Liver (tissue), 9 donors: ENCODE measurements around the gene ITGA6. TPM values are rescaled to one million over a fixed set of nuclear protein-coding genes. Genes with fewer than 3 reads are reported as not detected.

Source experiments
- DNase-seq: peaks from one replicate; pipeline ENCODE4 v3.0.0-alpha.2; 2017; ENCODE audit warnings: low spot score
- H3K27ac ChIP-seq, 2 donors: one replicate each; pipeline ENCODE4 v1.7.0; 2013; ENCODE audit warnings: inconsistent platforms in 2 of 2, low read length in 2 of 2, control low read depth in 1 of 2, low read depth in 1 of 2, mild to moderate bottlenecking in 1 of 2
- H3K27me3 ChIP-seq, 4 donors: one replicate each; pipeline versions ENCODE4 v1.6.1 to v1.7.0; 2013; ENCODE audit warnings: low read length in 3 of 4, inconsistent platforms in 1 of 4, mild to moderate bottlenecking in 1 of 4, moderate library complexity in 1 of 4; ENCODE audit not compliant: control insufficient read depth in 4 of 4, insufficient read depth in 4 of 4
- H3K36me3 ChIP-seq, 4 donors: one replicate each; pipeline versions ENCODE4 v1.6.1 to v1.7.0; 2013; ENCODE audit warnings: low read length in 3 of 4, mild to moderate bottlenecking in 3 of 4, low read depth in 1 of 4, moderate library complexity in 1 of 4; ENCODE audit not compliant: control insufficient read depth in 4 of 4, insufficient read depth in 3 of 4
- H3K4me1 ChIP-seq, 4 donors: one replicate each; pipeline versions ENCODE4 v1.6.1 to v1.7.0; 2013; ENCODE audit warnings: low read length in 3 of 4, mild to moderate bottlenecking in 3 of 4, moderate library complexity in 1 of 4; ENCODE audit not compliant: control insufficient read depth in 4 of 4, insufficient read depth in 4 of 4
- H3K4me3 ChIP-seq, 3 donors: one replicate each; pipeline versions ENCODE4 v1.6.1 to v1.7.0; 2013; ENCODE audit warnings: low read length in 3 of 3, control low read depth in 1 of 3, low read depth in 1 of 3, mild to moderate bottlenecking in 1 of 3
- H3K9ac ChIP-seq, 2 donors: one replicate each; pipeline ENCODE4 v1.7.0; 2013; ENCODE audit warnings: low read length in 2 of 2, mild to moderate bottlenecking in 2 of 2, moderate library complexity in 2 of 2, control low read depth in 1 of 2, low read depth in 1 of 2
- H3K9me3 ChIP-seq, 4 donors: one replicate each; pipeline versions ENCODE4 v1.6.1 to v1.7.0; 2013; ENCODE audit warnings: low read length in 3 of 4; ENCODE audit not compliant: control insufficient read depth in 4 of 4
- FOXA1 ChIP-seq: IDR thresholded peaks from 2 replicates; pipeline ENCODE4 v1.6.1; 2016; ENCODE audit warnings: antibody characterized with exemption
- FOXA2 ChIP-seq: IDR thresholded peaks from 2 replicates; pipeline ENCODE4 v1.6.1; 2016; ENCODE audit warnings: antibody characterized with exemption
- RAD21 ChIP-seq, 2 donors: IDR thresholded peaks; 2 replicates each; pipeline ENCODE4 v1.6.1; 2016; ENCODE audit warnings: antibody characterized with exemption in 2 of 2, mild to moderate bottlenecking in 2 of 2
- RXRA ChIP-seq, 2 donors: IDR thresholded peaks; 2 replicates each; pipeline ENCODE4 v1.6.1; 2017 to 2018; ENCODE audit warnings: antibody characterized with exemption in 2 of 2, mild to moderate bottlenecking in 1 of 2
- SP1 ChIP-seq: IDR thresholded peaks from 2 replicates; pipeline ENCODE4 v1.6.1; 2018; ENCODE audit warnings: antibody characterized with exemption, mild to moderate bottlenecking
- TAF1 ChIP-seq: conservative IDR thresholded peaks from 2 replicates; pipeline ENCODE4 v1.6.1; 2016; ENCODE audit warnings: antibody characterized with exemption, mild to moderate bottlenecking
- YY1 ChIP-seq: IDR thresholded peaks from 2 replicates; pipeline ENCODE4 v1.6.1; 2016; ENCODE audit warnings: antibody characterized with exemption, mild to moderate bottlenecking
- WGBS: extraction: QIAGEN DNeasy Blood & Tissue Kit; methylation state at CpG from one replicate; pipeline ENCODE4 v1.1.7; 2013; 5-methylcytosine and 5-hydroxymethylcytosine counted together
- polyA plus RNA-seq, 2 donors: library from polyadenylated mRNA; stranded (reverse) in 1 of 2; unstranded in 1 of 2; fragments of 200-250 nt in 1 of 2; fragments of >200 nt in 1 of 2; fragmentation: Nextera tagmentation in 1 of 2; extraction: Ambion mirVana in 1 of 2; gene quantifications; one replicate each; pipeline versions ENCODE4 v1.2.1 to v1.2.3, GENCODE V29; 2013 to 2015
- total RNA-seq, 2 donors: library from RNA; depleted of rRNA; stranded (reverse); fragments of >200 nt; gene quantifications; one replicate each; pipeline ENCODE4 v1.2.3, GENCODE V29; 2014
- TF ChIP-seq, protein P1 (sequence below): fragments of 150-350 bp; IDR thresholded peaks from 2 replicates; pipeline ENCODE4 v1.5.1; 2017; ENCODE audit warnings: improper control_type of control experiment, low read depth, low read length; ENCODE audit not compliant: missing input control
- TF ChIP-seq, protein P2 (sequence below): IDR thresholded peaks from 2 replicates; pipeline ENCODE4 v1.6.1; 2016; ENCODE audit warnings: antibody characterized with exemption
- TF ChIP-seq, protein P3 (sequence below): IDR thresholded peaks from 2 replicates; pipeline ENCODE4 v1.6.1; 2016; ENCODE audit warnings: antibody characterized with exemption
- TF ChIP-seq, protein P4 (sequence below): IDR thresholded peaks from 2 replicates; pipeline ENCODE4 v1.6.1; 2016; ENCODE audit warnings: antibody characterized with exemption
- donor health status: healthy.
- donor health status: healthy.
- donor health status: healthy.
- donor health status: healthy.
- donor health status: healthy.

ITGA6 gene
- total and polyA plus RNA-seq, 4 donors: 5.8 to 21.6 (median 11.4) TPM

DNA sequence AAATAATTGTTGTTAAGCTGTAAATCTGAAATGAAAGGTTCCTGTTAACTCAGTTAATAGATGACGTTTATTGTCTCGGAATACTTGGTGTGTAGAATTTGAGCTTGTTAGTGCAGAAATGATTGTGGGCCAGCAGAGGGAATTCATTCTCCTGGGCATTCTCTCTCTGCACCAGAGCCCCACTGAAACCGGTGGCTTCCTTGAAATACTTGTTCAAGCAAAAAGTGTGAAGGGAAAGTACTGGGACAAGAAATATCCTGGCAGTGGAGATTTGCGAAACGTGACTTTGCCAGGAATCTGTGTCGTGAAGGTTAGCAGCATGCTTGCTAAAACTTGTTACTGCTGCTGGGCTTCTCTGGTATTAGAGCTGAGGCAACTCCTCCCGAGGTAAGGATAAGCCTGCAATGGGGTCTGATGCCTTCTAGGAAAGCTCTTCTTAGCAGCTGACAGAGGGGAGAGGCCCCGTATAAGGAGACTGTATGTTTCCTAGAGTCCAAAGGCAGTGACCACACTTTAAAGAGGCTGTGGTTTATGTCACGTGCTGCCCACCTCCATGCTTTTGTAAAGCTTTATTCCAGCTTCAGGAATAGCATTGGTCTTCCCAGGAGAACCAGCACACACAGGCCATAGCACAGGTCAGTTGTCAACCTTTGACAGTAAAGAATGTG is 2.0 kb downstream of the ITGA6 start:
- H3K36me3 ChIP-seq: no peaks in the 10 kb centered on the region
- 43% methylated on average over 9 of the region's 9 CpGs for WGBS
- H3K4me3 ChIP-seq: peak overlapping the region in 1 of 3 donors; percentile 62
- no peak overlapping the region for H3K9ac ChIP-seq
- no peak overlapping the region for H3K27ac ChIP-seq
- no peaks in the 10 kb centered on the region for H3K27me3 ChIP-seq
- H3K4me1 ChIP-seq: peaks cover 0 to 29% (median 19%) of the 10 kb centered on the region in 4 donors
- H3K9me3 ChIP-seq: no peaks in the 10 kb centered on the region
- DNase-seq: no peak
- TF ChIP-seq, protein P1, sequence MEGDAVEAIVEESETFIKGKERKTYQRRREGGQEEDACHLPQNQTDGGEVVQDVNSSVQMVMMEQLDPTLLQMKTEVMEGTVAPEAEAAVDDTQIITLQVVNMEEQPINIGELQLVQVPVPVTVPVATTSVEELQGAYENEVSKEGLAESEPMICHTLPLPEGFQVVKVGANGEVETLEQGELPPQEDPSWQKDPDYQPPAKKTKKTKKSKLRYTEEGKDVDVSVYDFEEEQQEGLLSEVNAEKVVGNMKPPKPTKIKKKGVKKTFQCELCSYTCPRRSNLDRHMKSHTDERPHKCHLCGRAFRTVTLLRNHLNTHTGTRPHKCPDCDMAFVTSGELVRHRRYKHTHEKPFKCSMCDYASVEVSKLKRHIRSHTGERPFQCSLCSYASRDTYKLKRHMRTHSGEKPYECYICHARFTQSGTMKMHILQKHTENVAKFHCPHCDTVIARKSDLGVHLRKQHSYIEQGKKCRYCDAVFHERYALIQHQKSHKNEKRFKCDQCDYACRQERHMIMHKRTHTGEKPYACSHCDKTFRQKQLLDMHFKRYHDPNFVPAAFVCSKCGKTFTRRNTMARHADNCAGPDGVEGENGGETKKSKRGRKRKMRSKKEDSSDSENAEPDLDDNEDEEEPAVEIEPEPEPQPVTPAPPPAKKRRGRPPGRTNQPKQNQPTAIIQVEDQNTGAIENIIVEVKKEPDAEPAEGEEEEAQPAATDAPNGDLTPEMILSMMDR: no peak
- TF ChIP-seq SP1 (no peak), TAF1 (no peak), RXRA (IDR thresholded peaks at IDR 0.05) (no peak)

DNA sequence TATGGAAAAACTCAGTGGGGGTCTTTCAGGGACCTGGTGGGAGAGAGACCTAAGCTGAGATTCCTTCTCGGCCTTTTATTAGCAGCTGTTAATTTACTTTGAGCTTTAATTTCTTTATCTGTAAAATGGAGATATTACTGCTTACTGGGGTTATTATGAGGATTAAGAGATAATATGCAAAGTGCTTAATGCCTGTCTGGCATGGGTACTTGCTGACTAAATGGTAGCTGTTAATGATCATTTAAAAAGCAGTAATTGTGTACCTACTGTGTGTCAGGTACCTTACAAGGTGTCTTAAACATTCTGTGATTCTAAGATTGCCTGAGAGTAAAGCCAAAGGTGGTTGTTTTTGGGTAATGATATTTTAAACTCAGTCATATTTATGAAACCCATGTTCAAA is 2.6 kb downstream of the ITGA6 start:
- Histone ChIP-seq H3K9ac (no peak overlapping the region), H3K27me3 (no peaks in the 10 kb centered on the region), H3K4me1 (peaks cover 0 to 29% (median 19%) of the 10 kb centered on the region in 4 donors), H3K9me3 (no peaks in the 10 kb centered on the region), H3K27ac (no peak overlapping the region), H3K4me3 (no peak overlapping the region), H3K36me3 (no peaks in the 10 kb centered on the region)
- DNase-seq: no peak
- 87% methylated on average over 1 of the region's 1 CpG for WGBS
- TF ChIP-seq, protein P1: no peak
- TF ChIP-seq, protein P2, sequence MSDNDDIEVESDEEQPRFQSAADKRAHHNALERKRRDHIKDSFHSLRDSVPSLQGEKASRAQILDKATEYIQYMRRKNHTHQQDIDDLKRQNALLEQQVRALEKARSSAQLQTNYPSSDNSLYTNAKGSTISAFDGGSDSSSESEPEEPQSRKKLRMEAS: no peak
- TF ChIP-seq RAD21 (IDR thresholded peaks at IDR 0.05): no peak
- TF ChIP-seq FOXA1: no peak
- TF ChIP-seq YY1: no peak
- TF ChIP-seq FOXA2: no peak
- TF ChIP-seq, protein P3, sequence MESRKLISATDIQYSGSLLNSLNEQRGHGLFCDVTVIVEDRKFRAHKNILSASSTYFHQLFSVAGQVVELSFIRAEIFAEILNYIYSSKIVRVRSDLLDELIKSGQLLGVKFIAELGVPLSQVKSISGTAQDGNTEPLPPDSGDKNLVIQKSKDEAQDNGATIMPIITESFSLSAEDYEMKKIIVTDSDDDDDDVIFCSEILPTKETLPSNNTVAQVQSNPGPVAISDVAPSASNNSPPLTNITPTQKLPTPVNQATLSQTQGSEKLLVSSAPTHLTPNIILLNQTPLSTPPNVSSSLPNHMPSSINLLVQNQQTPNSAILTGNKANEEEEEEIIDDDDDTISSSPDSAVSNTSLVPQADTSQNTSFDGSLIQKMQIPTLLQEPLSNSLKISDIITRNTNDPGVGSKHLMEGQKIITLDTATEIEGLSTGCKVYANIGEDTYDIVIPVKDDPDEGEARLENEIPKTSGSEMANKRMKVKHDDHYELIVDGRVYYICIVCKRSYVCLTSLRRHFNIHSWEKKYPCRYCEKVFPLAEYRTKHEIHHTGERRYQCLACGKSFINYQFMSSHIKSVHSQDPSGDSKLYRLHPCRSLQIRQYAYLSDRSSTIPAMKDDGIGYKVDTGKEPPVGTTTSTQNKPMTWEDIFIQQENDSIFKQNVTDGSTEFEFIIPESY: no peak
- TF ChIP-seq, protein P4, sequence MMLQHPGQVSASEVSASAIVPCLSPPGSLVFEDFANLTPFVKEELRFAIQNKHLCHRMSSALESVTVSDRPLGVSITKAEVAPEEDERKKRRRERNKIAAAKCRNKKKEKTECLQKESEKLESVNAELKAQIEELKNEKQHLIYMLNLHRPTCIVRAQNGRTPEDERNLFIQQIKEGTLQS: no peak
- TF ChIP-seq SP1: no peak
